ENCODE measurements around the gene HNRNPUL1. TPM values are rescaled to one million over a fixed set of nuclear protein-coding genes. Genes with fewer than 3 reads are reported as not detected.

The HNRNPUL1 gene
- total and polyA plus RNA-seq, 2 donors (not counting 3 experiments of a cell fraction or from before 2014, with no cell fraction given) = 83.2 to 261 TPM

GRCh38 chr19:41308450-41309179, 44.4 kb downstream of the HNRNPUL1 start:
- Histone ChIP-seq H3K4me2 (ENCODE audit: insufficient read depth, low read length) (peak overlapping the region; percentile 95), H3K4me1 (ENCODE audit: control insufficient read depth, extremely low read depth, insufficient read depth, low read length) (peaks cover 42% of the 10 kb centered on the region), H3K27ac (ENCODE audit: insufficient read depth, low read depth, low read length) (peak overlapping the region; percentile 59), H3K36me3 (ENCODE audit: control insufficient read depth in 2 of 2, extremely low read depth in 1 of 2, insufficient read depth in 2 of 2, low read length in 2 of 2) (peaks cover 20 to 36% of the 10 kb centered on the region in 2 experiments), H3K9me3 (replicated peaks; ENCODE audit: control insufficient read depth, insufficient read depth, low read length) (no peaks in the 10 kb centered on the region), H2AFZ (ENCODE audit: low read depth, low read length) (no peak overlapping the region), H3K9me1 (replicated peaks; ENCODE audit: control insufficient read depth, extremely low read depth, insufficient read depth, low read length) (no peaks in the 10 kb centered on the region), H3K9ac (replicated peaks; ENCODE audit: extremely low read depth, insufficient read depth, low read length) (peak overlapping the region; percentile 30), H3K4me3 (replicated peaks in 1 of 3; ENCODE audit: insufficient read depth in 1 of 3, low read depth in 1 of 3, low read length in 3 of 3) (no peak overlapping the region), H4K20me1 (replicated peaks; ENCODE audit: control insufficient read depth, extremely low read depth, insufficient read depth, low read length) (no peaks in the 10 kb centered on the region), H3K27me3 (ENCODE audit: control insufficient read depth in 2 of 2, insufficient read depth in 2 of 2, low read length in 2 of 2) (no peaks in the 10 kb centered on the region), H3K79me2 (ENCODE audit: control insufficient read depth, insufficient read depth, low read length) (peaks cover 29% of the 10 kb centered on the region)
- dilution Hi-C loops (cut with MboI; ENCODE audit: extremely low pct_ligation_motif_present, low sequenced_read_pairs) (no loop called here), intact Hi-C loops (cut with micrococcal nuclease) (loop anchor here (1.0 to 5.0 kb wide), 6 partner anchors 46 to 264 kb away; no protein-coding TSS in a partner anchor)
- FAIRE-seq = peak; percentile 98
- ChIA-PET POLR2A (interaction anchor here (0.5 kb wide), 1 partner anchor 104 kb away, joined by 5 read pairs; no protein-coding TSS in a partner anchor), CTCF (interaction anchor here (0.6 to 4.1 kb wide), 29 partner anchors 10 to 262 kb away, joined by 3 to 62 read pairs (median 4); partner anchors contain the start of genes B9D2, DMAC2, HNRNPUL1 and TGFB1)
- peak; percentile 94 for DNase-seq (ENCODE audit: low read depth, low spot score)
- TF ChIP-seq CTCF (IDR thresholded peaks at IDR 0.05; ENCODE audit: extremely low read depth in 1 of 2, insufficient read depth in 1 of 2, low read depth in 1 of 2, low read length in 2 of 2) (peak; percentile 93 to 98), FOS (IDR thresholded peaks at IDR 0.05; ENCODE audit: borderline replicate concordance, insufficient read depth, low read length) (no peak), POLR2AphosphoS5 (IDR thresholded peaks at IDR 0.05; ENCODE audit: insufficient read depth, low read depth, low read length) (peak; percentile 73), MAX (IDR thresholded peaks at IDR 0.05; ENCODE audit: insufficient read depth, insufficient read length) (no peak)
- BruUV-seq (replicated peaks) = no TSS peak

Measured in endothelial cell of umbilical vein (primary cell).